Stromal cell of bone marrow (primary cell): ENCODE measurements around the gene EID2B.

ENCODE experiments used
- DNase-seq: peaks from one replicate; pipeline ENCODE4 v3.0.0-alpha.2; 2012; ENCODE audit warnings: low read depth

EID2B gene, protein sequence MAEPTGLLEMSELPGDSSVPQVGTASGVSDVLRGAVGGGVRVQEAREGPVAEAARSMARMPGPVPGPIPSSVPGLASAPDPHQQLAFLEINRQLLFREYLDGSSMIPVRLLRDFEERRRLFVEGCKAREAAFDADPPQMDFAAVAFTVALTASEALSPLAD

GRCh38 chr19:39532233-39533002 is at the start of gene EID2B:
Gene EID2B, minus strand, starts transcription at chr19:39532852. Its CDS starts 50 bp downstream, at chr19:39532802.
- DNase-seq: peak; percentile 87

- no peak for DNase-seq
These were observed 49.8 kb upstream of the EID2B start for GRCh38 chr19:39582442-39582841.

- no peak for DNase-seq
These were observed 36.0 kb upstream of the EID2B start for GRCh38 chr19:39568604-39569003.

GRCh38 chr19:39566064-39566463 is 33.4 kb upstream of the EID2B start:
- no peak for DNase-seq

DNA sequence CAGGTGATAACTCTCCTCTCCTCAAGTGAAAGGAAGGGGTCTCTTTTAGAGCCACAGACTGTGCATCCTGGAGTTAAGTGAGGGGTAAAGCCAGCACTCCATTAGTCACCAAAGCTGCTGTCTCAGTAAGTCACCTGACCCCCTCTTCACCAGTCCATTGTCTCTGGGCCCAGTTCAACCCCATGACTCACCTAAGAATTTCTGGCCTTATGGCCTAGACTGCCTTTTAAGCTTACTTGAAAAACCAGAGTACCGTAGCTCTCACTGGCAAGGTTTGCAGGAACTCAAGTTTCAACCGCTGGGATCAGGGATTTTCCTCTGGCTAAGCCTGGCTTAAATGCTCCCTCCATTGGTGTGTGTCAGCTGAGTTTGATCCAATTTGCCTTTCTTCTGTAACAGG is 30.8 kb upstream of the EID2B start:
- no peak for DNase-seq

DNA sequence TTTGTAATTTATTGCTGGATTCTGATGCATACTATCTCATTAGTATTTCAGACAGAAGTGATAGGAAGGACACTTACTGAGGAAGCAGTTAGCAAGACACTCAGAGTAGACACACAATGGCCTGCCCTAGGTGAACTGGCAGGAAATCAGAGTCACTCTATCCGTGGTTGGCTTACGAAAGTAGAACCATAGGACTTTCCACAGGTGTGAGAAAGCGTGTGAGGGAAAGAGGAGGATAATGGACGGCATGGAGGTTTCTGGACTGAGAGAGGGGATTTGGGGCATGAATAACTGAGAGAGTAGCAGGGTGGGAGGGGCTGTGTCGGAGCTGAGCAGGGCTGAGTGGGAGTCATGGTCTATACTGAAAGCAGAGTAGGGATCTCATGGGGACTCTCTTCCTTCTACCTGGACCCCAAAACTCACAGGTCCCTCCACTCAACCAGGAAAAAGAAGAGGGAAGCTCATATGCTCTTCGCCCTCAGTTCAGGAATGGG is 26.0 kb upstream of the EID2B start:
- no peak for DNase-seq

GRCh38 chr19:39557811-39558623 is 25.4 kb upstream of the EID2B start:
- DNase-seq: no peak

DNA sequence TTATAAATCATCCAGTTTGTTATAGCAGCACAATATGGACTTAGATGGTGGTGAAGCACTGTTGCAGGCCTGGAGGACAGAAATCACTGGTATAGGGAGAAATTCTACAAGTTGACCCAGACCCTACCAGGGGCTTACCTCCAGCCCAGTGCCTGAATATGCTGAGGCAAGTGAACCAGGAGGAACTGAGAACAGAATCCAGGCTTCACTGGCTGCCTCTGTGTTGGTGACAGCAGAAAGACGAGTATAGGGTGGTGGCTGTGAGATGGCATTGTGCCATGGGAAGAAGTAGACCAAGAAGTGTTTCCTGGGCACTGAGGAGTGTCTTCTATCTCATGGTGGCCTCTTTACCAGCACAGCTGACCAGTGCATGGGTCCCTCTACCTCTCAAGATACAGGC is 23.2 kb upstream of the EID2B start:
- DNase-seq: no peak

- DNase-seq: no peak
These were observed 22.2 kb upstream of the EID2B start for GRCh38 chr19:39554701-39555311.

- no peak for DNase-seq
These were observed 20.5 kb upstream of the EID2B start for GRCh38 chr19:39553082-39553652.

DNA sequence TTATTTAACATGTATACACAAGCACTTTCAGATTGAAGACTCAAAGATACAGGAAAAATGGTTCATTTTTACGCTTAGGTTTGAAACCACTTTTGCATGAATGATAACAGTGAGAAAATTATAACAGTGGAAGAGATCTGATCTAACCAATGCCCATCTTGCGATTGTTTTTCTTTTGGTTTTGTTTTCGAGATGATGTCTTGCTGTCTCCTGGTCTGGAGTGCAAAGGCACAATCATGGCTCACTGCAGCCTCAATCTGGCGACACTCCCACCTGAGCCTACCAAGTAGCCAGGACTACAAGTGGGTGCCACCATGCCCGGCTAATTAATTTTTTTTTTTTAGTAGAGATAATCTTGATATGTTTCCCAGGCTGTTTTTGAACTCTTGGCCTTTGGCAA is 17.5 kb upstream of the EID2B start:
- DNase-seq: no peak

DNA sequence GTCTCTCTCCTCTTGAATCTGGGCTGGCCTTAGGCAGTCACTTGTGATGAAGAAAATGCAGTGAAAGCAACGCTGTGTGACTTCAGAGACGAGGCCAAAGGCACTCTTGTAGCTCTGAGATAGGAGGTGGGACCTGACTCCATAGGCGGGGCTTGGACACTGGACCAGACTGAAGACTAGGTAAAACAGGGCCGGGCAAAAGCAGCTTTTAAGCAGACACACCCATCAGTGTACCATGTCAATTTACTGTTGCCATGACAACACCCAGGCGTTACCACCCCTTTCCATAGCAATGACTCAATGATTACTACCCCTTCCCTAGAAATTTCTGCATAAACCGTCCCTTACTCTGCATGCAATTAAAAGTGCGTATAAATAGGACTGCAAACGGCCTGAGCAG is 13.9 kb upstream of the EID2B start:
- no peak for DNase-seq

- DNase-seq: no peak
These were observed 12.3 kb upstream of the EID2B start for GRCh38 chr19:39544911-39545310.

DNA sequence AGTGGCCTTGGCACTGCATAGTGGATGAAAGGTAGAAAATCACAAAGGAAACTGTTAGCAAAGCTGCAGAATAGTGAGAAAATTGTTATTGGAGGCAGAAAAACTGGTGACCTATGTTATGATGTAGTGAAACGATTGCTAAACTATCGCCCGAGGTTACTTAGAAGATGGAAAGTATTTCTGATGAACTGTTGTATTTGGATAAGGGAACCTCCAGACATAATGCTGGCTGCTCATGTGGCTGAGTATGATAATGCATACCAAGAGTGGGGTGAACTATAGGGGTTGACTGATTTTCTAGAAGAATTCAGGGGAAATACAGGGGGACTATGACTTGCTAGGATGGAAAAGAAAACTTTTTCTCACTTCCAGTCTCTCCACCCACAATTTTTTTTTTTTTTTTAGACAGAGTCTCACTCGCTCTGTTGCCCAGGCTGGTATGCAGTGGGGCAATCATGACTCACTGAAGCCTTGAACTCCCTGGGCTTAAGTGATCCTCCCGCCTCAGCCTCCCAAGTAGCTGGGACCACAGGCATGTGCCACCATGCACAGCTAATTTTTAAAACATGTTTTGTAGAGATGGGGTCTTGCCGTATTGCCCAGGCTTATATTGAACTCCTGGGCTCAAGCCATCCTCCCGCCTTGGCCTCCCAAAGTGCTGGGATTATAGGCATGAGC is 11.7 kb upstream of the EID2B start:
- no peak for DNase-seq

DNA sequence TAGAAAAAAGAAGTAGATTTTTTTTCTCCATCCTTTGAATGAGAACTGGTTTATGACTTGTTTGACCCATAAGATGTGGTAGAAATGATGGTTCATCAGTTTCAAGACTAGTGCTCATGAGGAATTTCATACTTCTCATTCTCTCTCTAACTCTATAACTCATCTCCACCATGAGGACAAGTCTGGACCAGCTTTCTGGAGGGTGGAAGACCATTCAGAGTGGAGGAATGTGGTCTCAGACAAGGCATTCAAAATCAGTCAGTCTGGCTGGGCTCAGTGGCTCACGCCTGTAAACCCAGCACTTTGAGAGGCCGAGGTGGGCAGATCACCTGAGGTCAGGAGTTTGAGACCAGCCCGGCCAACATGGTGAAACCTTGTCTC is 10.8 kb upstream of the EID2B start:
- no peak for DNase-seq

DNA sequence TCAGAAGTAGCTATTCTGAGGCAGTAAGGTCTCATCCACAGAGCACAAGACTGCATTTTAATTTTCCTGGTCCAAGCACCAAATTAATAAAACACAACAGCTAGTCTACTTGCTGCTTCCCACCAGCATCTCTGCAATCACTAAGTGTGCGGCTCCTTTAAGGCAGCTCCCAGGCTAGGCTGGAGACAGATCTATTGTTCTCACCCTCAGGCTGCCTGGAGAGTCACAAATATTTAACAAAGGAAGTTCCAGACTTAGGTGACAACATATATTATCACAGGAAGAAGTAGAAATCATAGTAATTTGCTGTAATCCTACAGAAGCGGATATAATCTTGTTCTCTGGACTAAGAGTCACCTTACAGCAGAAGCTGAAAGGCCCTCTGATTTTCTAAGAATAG is 9.6 kb upstream of the EID2B start:
- no peak for DNase-seq

- DNase-seq: no peak
These were observed 7.7 kb upstream of the EID2B start for GRCh38 chr19:39540333-39540673.

GRCh38 chr19:39539518-39540332 is 7.1 kb upstream of the EID2B start, which contains the start of gene EID2:
Gene EID2, minus strand, starts transcription at chr19:39540161. Its CDS starts 82 bp downstream, at chr19:39540079.
- peak; percentile 85 for DNase-seq

- no peak for DNase-seq
These were observed 6.5 kb upstream of the EID2B start for GRCh38 chr19:39539165-39539517.

GRCh38 chr19:39533791-39534190 is 1.1 kb upstream of the EID2B start:
- DNase-seq: no peak

GRCh38 chr19:39533003-39533512 is 406 bp upstream of the EID2B start:
- DNase-seq: no peak
